Stomach (tissue), 9 donors: ENCODE measurements around the gene MAGEB1. TPM values are rescaled to one million over a fixed set of nuclear protein-coding genes. Genes with fewer than 3 reads are reported as not detected.

Experiments
- DNase-seq, 2 donors: peaks; one replicate each; pipeline versions ENCODE4 v3.0.0 to v3.0.0-alpha.2; 2013 to 2019
- H3K27ac ChIP-seq, 5 donors: fragments of 200-600 bp in 4 of 5; sonication (generic) in 4 of 5; one replicate each; pipeline ENCODE4 v1.5.1; 2013 to 2019; ENCODE audit warnings: mild to moderate bottlenecking in 1 of 5, moderate library complexity in 1 of 5
- H3K27me3 ChIP-seq, 3 donors: fragments of 200-600 bp; sonication (generic); one replicate each; pipeline ENCODE4 v1.5.1; 2017 to 2019; ENCODE audit warnings: mixed run types in 1 of 3
- H3K36me3 ChIP-seq, 4 donors: fragments of 200-600 bp; sonication (generic); 1 replicate in 3 of 4; 2 replicates in 1 of 4; pipeline ENCODE4 v1.5.1; 2016 to 2019
- H3K4me1 ChIP-seq, 4 donors: fragments of 200-600 bp; sonication (generic); one replicate each; pipeline ENCODE4 v1.5.1; 2016 to 2019
- H3K4me3 ChIP-seq, 4 donors: fragments of 200-600 bp; sonication (generic) in 3 of 4; one replicate each; pipeline ENCODE4 v1.5.1; 2016 to 2019; ENCODE audit warnings: mild to moderate bottlenecking in 1 of 4
- H3K9me3 ChIP-seq, 4 donors: fragments of 200-600 bp; sonication (generic); one replicate each; pipeline ENCODE4 v1.5.1; 2016 to 2019
- CTCF ChIP-seq, 7 experiments: fragments of 450-650 bp in 4 of 7; fragments of 200-600 bp in 3 of 7; sonication (generic) in 3 of 7; IDR thresholded peaks; one replicate each; pipeline ENCODE4 v1.5.1; 2016 to 2019; ENCODE audit warnings: antibody characterized with exemption in 7 of 7, control low read depth in 2 of 7, mild to moderate bottlenecking in 1 of 7
- EP300 ChIP-seq: sonication (generic); formaldehyde crosslinking; IDR thresholded peaks from one replicate; pipeline ENCODE4 v1.6.1; 2017; ENCODE audit warnings: antibody characterized with exemption
- POLR2A ChIP-seq, 4 donors: fragments of 450-650 bp; IDR thresholded peaks; one replicate each; pipeline ENCODE4 v1.6.1; 2016; ENCODE audit warnings: antibody characterized with exemption in 4 of 4, control low read depth in 2 of 4, mild to moderate bottlenecking in 1 of 4, moderate library complexity in 1 of 4
- POLR2AphosphoS5 ChIP-seq, 3 donors: sonication (generic); formaldehyde crosslinking; IDR thresholded peaks; one replicate each; pipeline ENCODE4 v1.6.1; 2016; ENCODE audit warnings: antibody characterized with exemption in 3 of 3
- WGBS, 5 donors: extraction: QIAGEN DNeasy Blood & Tissue Kit in 3 of 5; methylation state at CpG; one replicate each; pipeline versions ENCODE4 v1.1.5 to v1.1.7; 2013 to 2018; 5-methylcytosine and 5-hydroxymethylcytosine counted together
- intact Hi-C: fragments of 100-400 bp; cut with DNase I; formaldehyde crosslinking; loops from one replicate; pipeline ENCODE4 v1.15.1; 2023; ENCODE audit warnings: low total_unique reads
- polyA plus RNA-seq, 3 donors: library from polyadenylated mRNA; stranded (reverse); fragments of 200-250 nt; gene quantifications; one replicate each; pipeline ENCODE4 v1.2.3, GENCODE V29; 2013
- total RNA-seq, 5 donors: library from RNA; depleted of rRNA; stranded (reverse); fragments of >200 nt; gene quantifications; one replicate each; pipeline versions ENCODE4 v1.1.0 to v1.2.3, GENCODE V29; 2014 to 2016
- donor health status: healthy with polysubstance abuse.
- donor health status: Bipolar disorder and iron deficiency.
- donor health status: healthy.

Gene MAGEB1
- total and polyA plus RNA-seq, 8 donors = not detected

DNA sequence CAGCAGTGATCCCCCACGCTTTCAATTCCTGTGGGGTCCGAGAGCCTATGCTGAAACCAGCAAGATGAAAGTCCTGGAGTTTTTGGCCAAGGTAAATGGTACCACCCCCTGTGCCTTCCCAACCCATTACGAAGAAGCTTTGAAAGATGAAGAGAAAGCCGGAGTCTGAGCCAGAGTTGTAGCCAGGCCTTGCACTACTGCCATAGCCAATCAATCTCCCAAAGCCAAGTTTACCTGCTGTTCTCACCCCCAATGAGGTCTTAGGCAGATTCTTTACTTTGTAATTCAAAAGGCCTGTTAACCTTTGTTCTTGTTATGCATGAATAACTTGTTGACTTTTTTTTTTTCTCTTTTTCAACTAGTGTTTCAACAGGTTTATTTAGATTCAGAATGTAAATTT, 27.6 kb upstream of the MAGEB1 start:
- Histone ChIP-seq H3K4me3 (no peak overlapping the region), H3K36me3 (no peaks in the 10 kb centered on the region), H3K27me3 (no peaks in the 10 kb centered on the region), H3K27ac (no peak overlapping the region), H3K9me3 (no peaks in the 10 kb centered on the region), H3K4me1 (no peaks in the 10 kb centered on the region)
- 65 to 96% (median 76%) methylated on average over 4 of the region's 4 CpGs for WGBS, 5 donors
- intact Hi-C loops = no loop called here
- TF ChIP-seq POLR2AphosphoS5 (IDR thresholded peaks at IDR 0.05) (no peak), CTCF (IDR thresholded peaks at IDR 0.05) (no peak), POLR2A (IDR thresholded peaks at IDR 0.05) (no peak), EP300 (no peak)
- DNase-seq = no peak

DNA sequence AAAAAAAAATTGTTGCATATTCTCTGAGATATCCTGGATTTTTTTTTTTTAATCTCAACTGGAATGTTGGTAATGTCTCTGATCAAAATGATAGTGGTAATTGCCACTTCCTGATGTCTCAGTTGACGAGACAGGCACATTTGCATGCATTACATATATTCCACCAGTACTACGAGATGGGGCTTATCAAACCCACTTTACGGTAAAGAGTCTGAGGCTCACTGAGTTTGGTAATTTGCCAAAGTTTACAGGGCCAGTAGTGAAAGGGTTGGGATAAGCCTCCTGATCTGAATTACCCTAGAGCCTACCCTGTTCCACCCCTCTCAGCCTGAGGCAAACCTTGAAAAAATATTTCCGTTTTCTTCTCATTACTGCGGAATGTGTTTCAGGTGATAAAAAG, 26.3 kb upstream of the MAGEB1 start:
- H3K27ac ChIP-seq = no peak overlapping the region
- no peaks in the 10 kb centered on the region for H3K27me3 ChIP-seq
- no peaks in the 10 kb centered on the region for H3K4me1 ChIP-seq
- 53 to 74% (median 62%) methylated on average over 5 of the region's 5 CpGs for WGBS, 5 donors
- no peaks in the 10 kb centered on the region for H3K9me3 ChIP-seq
- no peak for DNase-seq
- intact Hi-C loops = no loop called here
- H3K36me3 ChIP-seq = no peaks in the 10 kb centered on the region
- no peak for TF ChIP-seq POLR2AphosphoS5 (IDR thresholded peaks at IDR 0.05)
- TF ChIP-seq CTCF (IDR thresholded peaks at IDR 0.05) = no peak
- TF ChIP-seq POLR2A (IDR thresholded peaks at IDR 0.05) = no peak
- TF ChIP-seq EP300 = no peak
- no peak overlapping the region for H3K4me3 ChIP-seq

DNA sequence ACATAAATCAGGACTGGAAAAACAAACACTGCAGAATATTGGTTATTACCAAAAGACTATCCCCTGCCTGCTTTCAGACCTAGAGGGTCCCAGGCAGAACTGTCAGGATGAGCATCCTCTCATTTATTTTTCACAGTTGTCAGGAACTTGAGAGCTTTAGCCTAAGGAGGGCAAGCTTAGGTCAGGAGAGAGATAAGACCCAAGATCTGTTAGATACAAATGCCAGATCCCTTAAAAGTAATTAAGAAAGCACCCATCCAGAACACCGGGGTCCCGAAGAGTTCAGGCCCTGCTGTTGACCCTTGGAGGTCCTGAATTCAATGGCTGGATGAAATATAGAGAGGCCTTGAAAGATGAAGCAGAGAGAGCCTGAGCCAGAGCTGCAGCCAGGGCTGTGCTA, 22.4 kb upstream of the MAGEB1 start:
- no peaks in the 10 kb centered on the region for H3K36me3 ChIP-seq
- H3K27ac ChIP-seq = no peak overlapping the region
- DNase-seq = no peak
- intact Hi-C loops = no loop called here
- H3K9me3 ChIP-seq = no peaks in the 10 kb centered on the region
- H3K27me3 ChIP-seq = no peaks in the 10 kb centered on the region
- 33 to 80% (median 54%) methylated on average over 2 of the region's 2 CpGs for WGBS, 5 donors
- H3K4me3 ChIP-seq = no peak overlapping the region
- TF ChIP-seq POLR2A (IDR thresholded peaks at IDR 0.05) (no peak), POLR2AphosphoS5 (IDR thresholded peaks at IDR 0.05) (no peak), EP300 (no peak), CTCF (IDR thresholded peaks at IDR 0.05) (no peak)
- H3K4me1 ChIP-seq = no peaks in the 10 kb centered on the region

GRCh38 chrX:30228526-30228925, 18.4 kb upstream of the MAGEB1 start:
- DNase-seq = no peak
- Histone ChIP-seq H3K27me3 (no peaks in the 10 kb centered on the region), H3K36me3 (no peaks in the 10 kb centered on the region), H3K27ac (no peak overlapping the region), H3K9me3 (no peaks in the 10 kb centered on the region), H3K4me1 (no peaks in the 10 kb centered on the region), H3K4me3 (no peak overlapping the region)
- 50 to 67% (median 57%) methylated on average over 1 of the region's 1 CpG; no CpG with 5 or more reads in 1 of the 5 donors for WGBS, 5 donors
- TF ChIP-seq CTCF (IDR thresholded peaks at IDR 0.05) (no peak), POLR2AphosphoS5 (IDR thresholded peaks at IDR 0.05) (no peak), POLR2A (IDR thresholded peaks at IDR 0.05) (no peak), EP300 (no peak)
- intact Hi-C loops = no loop called here
